GM23338 (cell line): ENCODE measurements around the gene PCDHA3. TPM values are rescaled to one million over a fixed set of nuclear protein-coding genes. Genes with fewer than 3 reads are reported as not detected.
A peak's percentile ranks its signal among the peaks of the same experiment; 100 is the strongest.

Experiments used
- ATAC-seq: fragments of 200-7000 bp; cut with Tn5 transposase; 3 replicates; pipeline ENCODE4 v1.9.1; 2020
- DNase-seq: peaks from one replicate; pipeline ENCODE4 v3.0.0-alpha.2; 2015; ENCODE audit warnings: low spot score
- H2AFZ ChIP-seq: fragments of 200-600 bp; sonication (generic); 2 replicates; pipeline ENCODE4 v1.8.0; 2016; ENCODE audit warnings: antibody characterized with exemption, mild to moderate bottlenecking, moderate library complexity
- H3F3A ChIP-seq: fragments of 200-600 bp; sonication (generic); replicated peaks from 2 replicates; pipeline ENCODE4 v1.8.0; 2017; ENCODE audit warnings: antibody characterized with exemption, mixed run types, low read depth
- H3K27ac ChIP-seq: fragments of 200-600 bp; sonication (generic); 2 replicates; pipeline ENCODE4 v1.6.1; 2016; ENCODE audit warnings: low read depth
- H3K27me3 ChIP-seq: fragments of 200-600 bp; sonication (generic); 2 replicates; pipeline ENCODE4 v1.8.0; 2016; ENCODE audit warnings: mild to moderate bottlenecking, mixed run types, moderate library complexity; ENCODE audit not compliant: insufficient read depth
- H3K36me3 ChIP-seq: fragments of 200-600 bp; sonication (generic); 2 replicates; pipeline ENCODE4 v1.8.0; 2016; ENCODE audit warnings: mild to moderate bottlenecking; ENCODE audit not compliant: insufficient read depth
- H3K4me1 ChIP-seq: fragments of 200-600 bp; sonication (generic); 2 replicates; pipeline ENCODE4 v1.8.0; 2016; ENCODE audit warnings: mild to moderate bottlenecking, moderate library complexity; ENCODE audit not compliant: insufficient read depth
- H3K4me2 ChIP-seq: fragments of 200-600 bp; sonication (generic); 2 replicates; pipeline ENCODE4 v1.7.1; 2017; ENCODE audit warnings: mixed run types
- H3K4me3 ChIP-seq: fragments of 200-600 bp; sonication (generic); 2 replicates; pipeline ENCODE4 v1.6.1; 2016; ENCODE audit warnings: mixed run types
- H3K79me2 ChIP-seq: fragments of 200-600 bp; sonication (generic); replicated peaks from 2 replicates; pipeline ENCODE4 v1.8.0; 2017; ENCODE audit warnings: mild to moderate bottlenecking; ENCODE audit not compliant: insufficient read depth
- H3K9me2 ChIP-seq: fragments of 200-600 bp; sonication (generic); 2 replicates; pipeline ENCODE4 v1.8.0; 2017; ENCODE audit not compliant: insufficient read depth
- H4K20me1 ChIP-seq: fragments of 200-600 bp; sonication (generic); replicated peaks from 2 replicates; pipeline ENCODE4 v1.8.0; 2017; ENCODE audit warnings: mild to moderate bottlenecking; ENCODE audit not compliant: insufficient read depth
- H3K27ac Mint-ChIP-seq: 2 replicates; pipeline ENCODE4 v1.8.0; 2020; ENCODE audit warnings: inconsistent platforms, mild to moderate bottlenecking, moderate library complexity, mixed read lengths
- H3K27me3 Mint-ChIP-seq: 3 replicates; pipeline ENCODE4 v1.8.0; 2022; ENCODE audit warnings: low read depth, mild to moderate bottlenecking, moderate library complexity, mixed read lengths, inconsistent platforms; ENCODE audit not compliant: insufficient read depth, poor library complexity
- H3K36me3 Mint-ChIP-seq: 3 replicates; pipeline ENCODE4 v1.8.0; 2021; ENCODE audit warnings: low read depth, mild to moderate bottlenecking, inconsistent platforms, moderate library complexity, mixed read lengths
- H3K4me1 Mint-ChIP-seq: 3 replicates; pipeline ENCODE4 v1.8.0; 2020; ENCODE audit warnings: mild to moderate bottlenecking, inconsistent platforms, mixed read lengths
- H3K4me3 Mint-ChIP-seq: 3 replicates; pipeline ENCODE4 v1.8.0; 2021; ENCODE audit warnings: moderate library complexity, mild to moderate bottlenecking, inconsistent platforms, mixed read lengths
- H3K9me3 Mint-ChIP-seq: 3 replicates; pipeline ENCODE4 v1.8.0; 2020; ENCODE audit warnings: moderate library complexity, mild to moderate bottlenecking, inconsistent platforms, mixed read lengths
- polyA plus RNA-seq: library from polyadenylated mRNA; unstranded; fragments of >200 nt; fragmentation: Nextera tagmentation; extraction: Ambion mirVana; gene quantifications from 2 replicates; pipeline ENCODE4 v1.2.1, GENCODE V29; 2016
- total RNA-seq: library from RNA; depleted of rRNA; stranded (reverse); fragments of >200 nt; shearing (Covaris generic); gene quantifications from 2 replicates; pipeline ENCODE4 v1.2.3, GENCODE V29; 2014
- TF ChIP-seq, protein P1 (sequence below): fragments of 250-450 bp; sonication (Bioruptor Pico); IDR thresholded peaks from 2 replicates; pipeline ENCODE4 v1.5.0; 2020; ENCODE audit warnings: mild to moderate bottlenecking, moderate library complexity
- TF ChIP-seq, protein P2 (sequence below): IDR thresholded peaks from 2 replicates; pipeline ENCODE4 v1.6.1; 2016; ENCODE audit warnings: antibody characterized with exemption
- TF ChIP-seq, protein P3 (sequence below), 2 experiments: fragments of 200-600 bp in 1 of 2; sonication (generic) in 1 of 2; conservative IDR thresholded peaks; 2 replicates each; pipeline versions ENCODE4 v1.5.1 to v1.6.1; 2016 to 2017; ENCODE audit warnings: antibody characterized with exemption in 2 of 2, low read depth in 2 of 2, mild to moderate bottlenecking in 2 of 2, moderate library complexity in 1 of 2

Gene PCDHA3
- total and polyA plus RNA-seq, 2 experiments from 2014 or later, result 0.87 to 4.0 TPM

DNA sequence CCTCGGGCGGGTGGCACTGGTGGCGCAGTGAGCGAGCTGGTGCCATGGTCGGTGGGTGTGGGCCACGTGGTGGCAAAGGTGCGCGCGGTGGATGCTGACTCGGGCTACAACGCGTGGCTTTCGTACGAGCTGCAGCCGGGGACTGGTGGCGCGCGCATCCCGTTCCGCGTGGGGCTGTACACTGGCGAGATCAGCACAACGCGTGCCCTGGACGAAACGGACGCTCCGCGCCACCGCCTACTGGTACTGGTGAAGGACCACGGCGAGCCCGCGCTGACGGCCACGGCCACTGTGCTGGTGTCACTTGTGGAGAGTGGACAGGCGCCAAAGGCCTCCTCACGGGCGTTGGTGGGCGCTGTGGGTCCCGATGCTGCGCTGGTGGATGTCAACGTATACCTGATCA is 8.0 kb downstream of the PCDHA3 start (continued):
- TF ChIP-seq, protein P1, sequence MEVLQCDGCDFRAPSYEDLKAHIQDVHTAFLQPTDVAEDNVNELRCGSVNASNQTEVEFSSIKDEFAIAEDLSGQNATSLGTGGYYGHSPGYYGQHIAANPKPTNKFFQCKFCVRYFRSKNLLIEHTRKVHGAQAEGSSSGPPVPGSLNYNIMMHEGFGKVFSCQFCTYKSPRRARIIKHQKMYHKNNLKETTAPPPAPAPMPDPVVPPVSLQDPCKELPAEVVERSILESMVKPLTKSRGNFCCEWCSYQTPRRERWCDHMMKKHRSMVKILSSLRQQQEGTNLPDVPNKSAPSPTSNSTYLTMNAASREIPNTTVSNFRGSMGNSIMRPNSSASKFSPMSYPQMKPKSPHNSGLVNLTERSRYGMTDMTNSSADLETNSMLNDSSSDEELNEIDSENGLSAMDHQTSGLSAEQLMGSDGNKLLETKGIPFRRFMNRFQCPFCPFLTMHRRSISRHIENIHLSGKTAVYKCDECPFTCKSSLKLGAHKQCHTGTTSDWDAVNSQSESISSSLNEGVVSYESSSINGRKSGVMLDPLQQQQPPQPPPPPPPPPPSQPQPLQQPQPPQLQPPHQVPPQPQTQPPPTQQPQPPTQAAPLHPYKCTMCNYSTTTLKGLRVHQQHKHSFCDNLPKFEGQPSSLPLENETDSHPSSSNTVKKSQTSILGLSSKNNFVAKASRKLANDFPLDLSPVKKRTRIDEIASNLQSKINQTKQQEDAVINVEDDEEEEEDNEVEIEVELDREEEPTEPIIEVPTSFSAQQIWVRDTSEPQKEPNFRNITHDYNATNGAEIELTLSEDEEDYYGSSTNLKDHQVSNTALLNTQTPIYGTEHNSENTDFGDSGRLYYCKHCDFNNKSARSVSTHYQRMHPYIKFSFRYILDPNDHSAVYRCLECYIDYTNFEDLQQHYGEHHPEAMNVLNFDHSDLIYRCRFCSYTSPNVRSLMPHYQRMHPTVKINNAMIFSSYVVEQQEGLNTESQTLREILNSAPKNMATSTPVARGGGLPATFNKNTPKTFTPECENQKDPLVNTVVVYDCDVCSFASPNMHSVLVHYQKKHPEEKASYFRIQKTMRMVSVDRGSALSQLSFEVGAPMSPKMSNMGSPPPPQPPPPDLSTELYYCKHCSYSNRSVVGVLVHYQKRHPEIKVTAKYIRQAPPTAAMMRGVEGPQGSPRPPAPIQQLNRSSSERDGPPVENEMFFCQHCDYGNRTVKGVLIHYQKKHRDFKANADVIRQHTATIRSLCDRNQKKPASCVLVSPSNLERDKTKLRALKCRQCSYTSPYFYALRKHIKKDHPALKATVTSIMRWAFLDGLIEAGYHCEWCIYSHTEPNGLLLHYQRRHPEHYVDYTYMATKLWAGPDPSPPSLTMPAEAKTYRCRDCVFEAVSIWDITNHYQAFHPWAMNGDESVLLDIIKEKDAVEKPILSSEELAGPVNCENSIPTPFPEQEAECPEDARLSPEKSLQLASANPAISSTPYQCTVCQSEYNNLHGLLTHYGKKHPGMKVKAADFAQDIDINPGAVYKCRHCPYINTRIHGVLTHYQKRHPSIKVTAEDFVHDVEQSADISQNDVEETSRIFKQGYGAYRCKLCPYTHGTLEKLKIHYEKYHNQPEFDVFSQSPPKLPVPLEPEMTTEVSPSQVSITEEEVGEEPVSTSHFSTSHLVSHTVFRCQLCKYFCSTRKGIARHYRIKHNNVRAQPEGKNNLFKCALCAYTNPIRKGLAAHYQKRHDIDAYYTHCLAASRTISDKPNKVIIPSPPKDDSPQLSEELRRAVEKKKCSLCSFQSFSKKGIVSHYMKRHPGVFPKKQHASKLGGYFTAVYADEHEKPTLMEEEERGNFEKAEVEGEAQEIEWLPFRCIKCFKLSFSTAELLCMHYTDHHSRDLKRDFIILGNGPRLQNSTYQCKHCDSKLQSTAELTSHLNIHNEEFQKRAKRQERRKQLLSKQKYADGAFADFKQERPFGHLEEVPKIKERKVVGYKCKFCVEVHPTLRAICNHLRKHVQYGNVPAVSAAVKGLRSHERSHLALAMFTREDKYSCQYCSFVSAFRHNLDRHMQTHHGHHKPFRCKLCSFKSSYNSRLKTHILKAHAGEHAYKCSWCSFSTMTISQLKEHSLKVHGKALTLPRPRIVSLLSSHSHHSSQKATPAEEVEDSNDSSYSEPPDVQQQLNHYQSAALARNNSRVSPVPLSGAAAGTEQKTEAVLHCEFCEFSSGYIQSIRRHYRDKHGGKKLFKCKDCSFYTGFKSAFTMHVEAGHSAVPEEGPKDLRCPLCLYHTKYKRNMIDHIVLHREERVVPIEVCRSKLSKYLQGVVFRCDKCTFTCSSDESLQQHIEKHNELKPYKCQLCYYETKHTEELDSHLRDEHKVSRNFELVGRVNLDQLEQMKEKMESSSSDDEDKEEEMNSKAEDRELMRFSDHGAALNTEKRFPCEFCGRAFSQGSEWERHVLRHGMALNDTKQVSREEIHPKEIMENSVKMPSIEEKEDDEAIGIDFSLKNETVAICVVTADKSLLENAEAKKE (CRISPR knock-in tag), result no peak
- TF ChIP-seq, protein P2, sequence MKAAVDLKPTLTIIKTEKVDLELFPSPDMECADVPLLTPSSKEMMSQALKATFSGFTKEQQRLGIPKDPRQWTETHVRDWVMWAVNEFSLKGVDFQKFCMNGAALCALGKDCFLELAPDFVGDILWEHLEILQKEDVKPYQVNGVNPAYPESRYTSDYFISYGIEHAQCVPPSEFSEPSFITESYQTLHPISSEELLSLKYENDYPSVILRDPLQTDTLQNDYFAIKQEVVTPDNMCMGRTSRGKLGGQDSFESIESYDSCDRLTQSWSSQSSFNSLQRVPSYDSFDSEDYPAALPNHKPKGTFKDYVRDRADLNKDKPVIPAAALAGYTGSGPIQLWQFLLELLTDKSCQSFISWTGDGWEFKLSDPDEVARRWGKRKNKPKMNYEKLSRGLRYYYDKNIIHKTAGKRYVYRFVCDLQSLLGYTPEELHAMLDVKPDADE, result no peak
- TF ChIP-seq, protein P3, sequence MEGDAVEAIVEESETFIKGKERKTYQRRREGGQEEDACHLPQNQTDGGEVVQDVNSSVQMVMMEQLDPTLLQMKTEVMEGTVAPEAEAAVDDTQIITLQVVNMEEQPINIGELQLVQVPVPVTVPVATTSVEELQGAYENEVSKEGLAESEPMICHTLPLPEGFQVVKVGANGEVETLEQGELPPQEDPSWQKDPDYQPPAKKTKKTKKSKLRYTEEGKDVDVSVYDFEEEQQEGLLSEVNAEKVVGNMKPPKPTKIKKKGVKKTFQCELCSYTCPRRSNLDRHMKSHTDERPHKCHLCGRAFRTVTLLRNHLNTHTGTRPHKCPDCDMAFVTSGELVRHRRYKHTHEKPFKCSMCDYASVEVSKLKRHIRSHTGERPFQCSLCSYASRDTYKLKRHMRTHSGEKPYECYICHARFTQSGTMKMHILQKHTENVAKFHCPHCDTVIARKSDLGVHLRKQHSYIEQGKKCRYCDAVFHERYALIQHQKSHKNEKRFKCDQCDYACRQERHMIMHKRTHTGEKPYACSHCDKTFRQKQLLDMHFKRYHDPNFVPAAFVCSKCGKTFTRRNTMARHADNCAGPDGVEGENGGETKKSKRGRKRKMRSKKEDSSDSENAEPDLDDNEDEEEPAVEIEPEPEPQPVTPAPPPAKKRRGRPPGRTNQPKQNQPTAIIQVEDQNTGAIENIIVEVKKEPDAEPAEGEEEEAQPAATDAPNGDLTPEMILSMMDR (conservative IDR thresholded peaks at IDR 0.05; ENCODE audit: low read depth in 2 of 2), result no peak

DNA sequence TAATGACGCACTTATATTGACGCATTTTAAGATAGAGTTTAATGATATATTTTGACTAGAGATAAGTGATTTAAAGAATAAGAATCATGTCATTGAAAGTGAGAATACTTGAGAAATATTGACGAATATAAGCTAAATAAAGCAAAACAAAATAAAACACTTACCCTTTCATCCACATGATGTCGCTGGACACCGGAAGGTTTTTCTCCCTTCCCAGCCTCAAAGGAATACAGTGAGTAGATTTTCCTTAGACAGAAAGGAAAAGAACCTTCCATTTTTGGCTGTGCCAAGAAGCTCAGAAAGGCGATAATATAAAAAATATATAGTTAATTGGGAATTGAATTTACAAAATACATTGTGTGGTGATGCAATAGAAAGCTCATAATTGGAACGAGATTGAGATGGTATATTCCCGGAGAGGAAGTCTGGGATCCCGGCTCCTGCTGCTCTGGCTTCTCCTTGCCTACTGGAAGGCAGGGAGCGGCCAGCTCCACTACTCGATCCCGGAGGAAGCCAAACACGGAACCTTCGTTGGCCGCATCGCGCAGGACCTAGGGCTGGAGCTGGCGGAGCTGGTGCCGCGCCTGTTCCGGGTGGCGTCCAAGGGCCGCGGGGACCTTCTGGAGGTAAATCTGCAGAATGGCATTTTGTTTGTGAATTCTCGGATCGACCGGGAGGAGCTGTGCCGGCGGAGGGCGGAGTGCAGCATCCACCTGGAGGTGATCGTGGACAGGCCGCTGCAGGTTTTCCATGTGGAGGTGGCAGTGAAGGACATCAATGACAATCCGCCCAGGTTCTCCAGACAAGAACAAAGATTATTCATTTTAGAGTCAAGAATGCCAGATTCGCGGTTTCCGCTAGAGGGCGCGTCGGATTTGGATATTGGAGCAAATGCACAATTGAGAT is 20.8 kb downstream of the PCDHA3 start, which contains the start of gene PCDHA5:
PCDHA5 (plus strand) TSS at position 239 of the 906 bp plus-strand sequence.
- peak within 1 kb of the TSS; percentile 63; the same call in 2 of the 3 replicates for H3K4me3 Mint-ChIP-seq
- H3K79me2 ChIP-seq, result no peaks in the 10 kb centered on the region
- TF ChIP-seq, protein P3 (conservative IDR thresholded peaks at IDR 0.05; ENCODE audit: low read depth in 2 of 2), result peak; percentile 50 to 57

More for the DNA sequence above, 20.8 kb downstream of the PCDHA3 start, which contains the start of gene PCDHA5:
- DNase-seq (peak; percentile 43), ATAC-seq (no peak)
- Histone ChIP-seq H3K27ac (no peak within 1 kb of the TSS), H3K9me2 (no peaks in the 10 kb centered on the region), H3K4me2 (no peak within 1 kb of the TSS), H3K4me3 (no peak within 1 kb of the TSS), H2AFZ (no peak within 1 kb of the TSS), H4K20me1 (no peaks in the 10 kb centered on the region), H3F3A (no peaks in the 10 kb centered on the region), H3K27me3 (no peaks in the 10 kb centered on the region), H3K36me3 (no peaks in the 10 kb centered on the region), H3K4me1 (no peaks in the 10 kb centered on the region)
- Mint-ChIP-seq H3K4me1 (no peaks in the 10 kb centered on the region; the same call in 2 of the 3 replicates), H3K27me3 (no peaks in the 10 kb centered on the region), H3K9me3 (peaks cover 3% of the 10 kb centered on the region; the same call in 1 of the 3 replicates), H3K27ac (no peak within 1 kb of the TSS), H3K36me3 (peaks cover 11% of the 10 kb centered on the region)
